Naive thymus-derived CD4-positive, alpha-beta T cell (primary cell): ENCODE data around the gene ARHGDIA. TPM values are rescaled to one million over a fixed set of nuclear protein-coding genes. Genes with fewer than 3 reads are reported as not detected.

ENCODE experiments used
- ATAC-seq: fragments of 150-1000 bp; cut with Tn5 transposase; 2 replicates; pipeline ENCODE4 v1.10.0; 2021; ENCODE audit warnings: mild to moderate bottlenecking, moderate library complexity
- CTCF ChIA-PET: fragments of 350-600 bp; sonication (Branson Sonifier 250); formaldehyde crosslinking; loops from one replicate; lab custom pipeline; 2021; ENCODE audit warnings: antibody characterized with exemption; lab: Charles Lee
- POLR2A ChIA-PET: fragments of 350-600 bp; sonication (Branson Sonifier 250); formaldehyde crosslinking; loops from one replicate; lab custom pipeline; 2021; ENCODE audit warnings: antibody characterized with exemption, inconsistent platforms; lab: Charles Lee
- DNase-seq, 9 donors: peaks; one replicate each; pipeline versions ENCODE4 v3.0.0 to v3.0.0-alpha.2; 2020 to 2022; ENCODE audit warnings: mixed read lengths in 1 of 9
- H3K27ac ChIP-seq: one replicate; pipeline ENCODE4 v1.7.0; 2013; ENCODE audit warnings: mild to moderate bottlenecking, low read depth, low read length, moderate library complexity
- H3K27me3 ChIP-seq, 2 donors: one replicate each; pipeline ENCODE4 v1.7.0; 2013; ENCODE audit warnings: low read length in 2 of 2, mild to moderate bottlenecking in 2 of 2, moderate library complexity in 2 of 2; ENCODE audit not compliant: control insufficient read depth in 2 of 2, insufficient read depth in 2 of 2
- H3K36me3 ChIP-seq, 3 experiments: 1 replicate in 2 of 3; 2 replicates in 1 of 3; pipeline ENCODE4 v1.7.0; 2013; ENCODE audit warnings: low read length in 3 of 3, mild to moderate bottlenecking in 3 of 3, moderate library complexity in 1 of 3; ENCODE audit not compliant: insufficient read depth in 3 of 3, control insufficient read depth in 2 of 3
- H3K4me1 ChIP-seq, 2 donors: one replicate each; pipeline ENCODE4 v1.7.0; 2013; ENCODE audit warnings: low read length in 2 of 2, mild to moderate bottlenecking in 2 of 2, moderate library complexity in 1 of 2; ENCODE audit not compliant: control insufficient read depth in 2 of 2, insufficient read depth in 2 of 2
- H3K4me3 ChIP-seq: 2 replicates; pipeline ENCODE4 v1.7.0; 2013; ENCODE audit warnings: mild to moderate bottlenecking, low read length
- H3K9me3 ChIP-seq, 3 experiments: 1 replicate in 2 of 3; 2 replicates in 1 of 3; pipeline ENCODE4 v1.7.0; 2013; ENCODE audit warnings: low read length in 3 of 3; ENCODE audit not compliant: control insufficient read depth in 2 of 3
- H3K27ac Mint-ChIP-seq, 9 donors: one replicate each; pipeline ENCODE4 v1.8.0; 2020 to 2022; ENCODE audit warnings: mixed read lengths in 9 of 9, mild to moderate bottlenecking in 8 of 9, moderate library complexity in 5 of 9, inconsistent platforms in 2 of 9
- H3K27me3 Mint-ChIP-seq, 5 donors: one replicate each; pipeline ENCODE4 v1.8.0; 2021 to 2022; ENCODE audit warnings: mixed read lengths in 5 of 5, mild to moderate bottlenecking in 1 of 5
- H3K36me3 Mint-ChIP-seq, 5 donors: one replicate each; pipeline ENCODE4 v1.8.0; 2020 to 2022; ENCODE audit warnings: mixed read lengths in 5 of 5, mild to moderate bottlenecking in 3 of 5, inconsistent platforms in 1 of 5
- H3K4me1 Mint-ChIP-seq, 7 donors: one replicate each; pipeline ENCODE4 v1.8.0; 2020 to 2022; ENCODE audit warnings: mixed read lengths in 7 of 7, mild to moderate bottlenecking in 3 of 7, inconsistent platforms in 1 of 7
- H3K4me3 Mint-ChIP-seq, 10 donors: one replicate each; pipeline ENCODE4 v1.8.0; 2020 to 2022; ENCODE audit warnings: mild to moderate bottlenecking in 10 of 10, mixed read lengths in 10 of 10, moderate library complexity in 6 of 10, inconsistent platforms in 2 of 10
- H3K9me3 Mint-ChIP-seq, 11 donors: one replicate each; pipeline ENCODE4 v1.8.0; 2020 to 2022; ENCODE audit warnings: mixed read lengths in 11 of 11, mild to moderate bottlenecking in 4 of 11, inconsistent platforms in 1 of 11, moderate library complexity in 1 of 11
- intact Hi-C, 2 donors: fragments of 100-400 bp; cut with micrococcal nuclease; formaldehyde crosslinking; loops; one replicate each; pipeline ENCODE4 v1.15.1; 2023
- polyA plus RNA-seq, 2 donors: library from polyadenylated mRNA; unstranded; fragments of 300-500 nt; fragmentation: Illumina TruSeq; gene quantifications; one replicate each; pipeline ENCODE4 v1.2.3, GENCODE V29; 2021
- total RNA-seq, 6 experiments: library from RNA in 5 of 6; stranded (reverse) in 5 of 6; gene quantifications; 1 replicate in 5 of 6; 2 replicates in 1 of 6; pipeline ENCODE4 v1.2.3 and lab custom pipeline; 2021 to 2026

Gene ARHGDIA
- total and polyA plus RNA-seq, 7 experiments from 2014 or later, result 66.5 to 671 (median 339) TPM

GRCh38 chr17:81907219-81908145 is 36.3 kb upstream of the ARHGDIA start:
- POLR2A ChIA-PET, result no interaction called here
- no peak for ATAC-seq

DNA sequence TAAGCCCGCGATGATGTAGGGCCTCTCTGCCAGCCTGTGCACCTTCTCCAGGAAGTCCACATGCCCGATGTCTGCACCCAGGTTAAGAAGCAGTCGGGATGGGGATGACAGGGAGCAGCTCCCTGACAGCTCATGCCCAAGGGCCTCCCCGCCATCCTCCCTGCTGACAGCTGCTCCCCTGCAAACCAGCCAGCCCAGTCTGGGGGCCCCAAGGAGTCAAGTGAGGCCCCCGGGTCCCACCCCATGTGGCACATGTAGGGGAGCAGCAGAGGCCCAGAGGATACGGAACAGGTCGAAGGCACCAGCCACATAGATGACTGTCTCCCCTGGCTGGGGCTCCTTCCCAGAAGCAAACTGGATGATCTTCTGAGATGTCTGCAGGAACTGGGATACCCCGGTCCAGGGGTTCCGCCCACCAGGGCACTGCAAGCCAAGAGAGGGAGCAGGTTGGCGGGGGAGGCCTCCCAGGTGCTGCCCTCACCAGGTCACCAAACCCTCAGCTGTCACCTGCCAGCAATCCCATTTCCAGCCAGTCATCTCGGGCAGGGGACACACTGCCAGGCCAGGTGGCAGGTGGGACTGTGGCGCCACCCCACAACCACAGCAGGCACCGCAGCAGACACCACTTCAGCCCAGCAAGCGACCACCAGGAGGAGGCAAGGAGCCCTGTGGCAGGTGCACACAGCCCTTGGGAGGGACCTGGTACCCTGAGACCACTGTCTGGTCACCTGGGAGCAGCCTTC is 35.5 kb upstream of the ARHGDIA start:
- peaks cover 0 to 12% (median 0%) of the 10 kb centered on the region in 7 donors for H3K4me1 Mint-ChIP-seq
- H3K36me3 Mint-ChIP-seq, result no peaks in the 10 kb centered on the region
- H3K4me1 ChIP-seq, result peaks cover 7 to 8% of the 10 kb centered on the region in 2 donors
- H3K9me3 Mint-ChIP-seq, result no peaks in the 10 kb centered on the region
- H3K27me3 ChIP-seq, result peaks cover 0 to under 1% of the 10 kb centered on the region in 2 donors
- no peak overlapping the region for H3K4me3 ChIP-seq
- no peak overlapping the region for H3K4me3 Mint-ChIP-seq
- no peak overlapping the region for H3K27ac ChIP-seq
- no peak for ATAC-seq
- CTCF ChIA-PET, result no interaction called here
- DNase-seq, result no peak
- no peaks in the 10 kb centered on the region for H3K9me3 ChIP-seq
- H3K27ac Mint-ChIP-seq, result no peak overlapping the region
- intact Hi-C loops, result no loop called here
- no peaks in the 10 kb centered on the region for H3K27me3 Mint-ChIP-seq
- POLR2A ChIA-PET, result interaction anchor here (1.0 to 1.6 kb wide), 2 partner anchors 13 to 20 kb away, joined by 3 read pairs; no protein-coding TSS in a partner anchor
- H3K36me3 ChIP-seq, result peaks cover 0 to 47% (median 0%) of the 10 kb centered on the region in 3 experiments

More at GRCh38 chr17:81907219-81908145, 36.3 kb upstream of the ARHGDIA start:
- Mint-ChIP-seq H3K4me1 (peaks cover 0 to 19% (median 0%) of the 10 kb centered on the region in 7 donors), H3K27ac (no peak overlapping the region), H3K4me3 (no peak overlapping the region), H3K36me3 (no peaks in the 10 kb centered on the region), H3K27me3 (no peaks in the 10 kb centered on the region), H3K9me3 (no peaks in the 10 kb centered on the region)
- H3K4me3 ChIP-seq, result no peak overlapping the region
- DNase-seq, result no peak
- peaks cover 7 to 8% of the 10 kb centered on the region in 2 donors for H3K4me1 ChIP-seq
- CTCF ChIA-PET, result no interaction called here
- H3K27me3 ChIP-seq, result no peaks in the 10 kb centered on the region
- H3K9me3 ChIP-seq, result no peaks in the 10 kb centered on the region
- H3K36me3 ChIP-seq, result peaks cover 0 to 54% (median 0%) of the 10 kb centered on the region in 3 experiments
- intact Hi-C loops, result no loop called here
- no peak overlapping the region for H3K27ac ChIP-seq

DNA sequence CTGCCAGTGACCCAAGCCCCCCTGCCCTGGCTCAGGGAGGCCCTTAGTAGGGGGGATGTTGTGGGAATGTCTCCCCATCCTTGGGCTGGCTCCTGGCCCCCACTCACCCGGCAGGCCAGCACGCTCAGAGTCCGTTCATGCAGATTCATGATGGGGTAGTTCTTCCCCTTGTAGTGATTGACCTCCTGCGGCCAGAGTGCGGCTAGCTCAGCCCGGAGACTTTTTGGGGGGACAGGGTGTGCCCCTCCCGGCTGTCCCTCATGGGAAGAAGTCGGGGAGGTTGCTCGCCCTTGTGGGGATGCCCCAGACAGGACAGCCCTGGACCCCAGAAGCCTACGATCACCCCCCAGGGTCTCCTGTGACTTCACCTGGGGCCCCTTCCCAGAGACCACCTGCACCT is 34.9 kb upstream of the ARHGDIA start:
- no peaks in the 10 kb centered on the region for H3K9me3 Mint-ChIP-seq
- no peak for ATAC-seq
- no peak overlapping the region for H3K27ac Mint-ChIP-seq
- H3K27me3 ChIP-seq, result peaks cover 0 to 4% of the 10 kb centered on the region in 2 donors
- H3K36me3 Mint-ChIP-seq, result peaks cover 0 to 4% (median 3%) of the 10 kb centered on the region in 5 donors
- peaks cover 0 to 17% (median 4%) of the 10 kb centered on the region in 7 donors for H3K4me1 Mint-ChIP-seq
- H3K4me3 ChIP-seq, result no peak overlapping the region
- CTCF ChIA-PET, result no interaction called here
- POLR2A ChIA-PET, result interaction anchor here (1.0 to 1.6 kb wide), 2 partner anchors 13 to 20 kb away, joined by 3 read pairs; no protein-coding TSS in a partner anchor
- H3K9me3 ChIP-seq, result no peaks in the 10 kb centered on the region
- peaks cover 7 to 8% of the 10 kb centered on the region in 2 donors for H3K4me1 ChIP-seq
- peaks cover 4 to 5% (median 5%) of the 10 kb centered on the region in 5 donors for H3K27me3 Mint-ChIP-seq
- peaks cover 0 to 47% (median 0%) of the 10 kb centered on the region in 3 experiments for H3K36me3 ChIP-seq
- intact Hi-C loops, result no loop called here
- H3K4me3 Mint-ChIP-seq, result no peak overlapping the region
- H3K27ac ChIP-seq, result no peak overlapping the region
- no peak for DNase-seq

DNA sequence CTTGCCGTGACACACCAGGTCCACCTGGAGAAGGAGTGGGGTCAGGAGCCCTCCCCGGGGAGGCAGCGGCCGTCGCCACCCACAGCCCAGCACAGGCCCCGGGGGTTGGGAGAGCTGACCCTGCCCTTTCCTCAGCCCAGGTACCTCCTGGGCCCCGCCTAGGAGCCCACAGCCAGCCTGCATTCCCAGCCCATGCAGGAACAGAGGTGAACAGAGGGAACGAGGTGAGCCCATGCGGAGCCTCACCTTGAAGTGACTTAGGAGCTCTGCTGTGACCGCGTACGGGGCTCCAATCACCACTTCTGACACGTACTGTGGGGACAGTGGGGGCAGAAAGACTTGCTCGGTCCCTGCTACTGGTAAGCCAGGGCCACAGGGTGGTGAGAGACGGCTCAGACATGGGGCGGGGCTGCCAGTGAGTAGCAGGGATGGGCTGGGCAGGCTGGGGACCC is 34.3 kb upstream of the ARHGDIA start:
- peaks cover 0 to 7% (median 6%) of the 10 kb centered on the region in 5 donors for H3K36me3 Mint-ChIP-seq
- Histone ChIP-seq H3K36me3 (peaks cover 0 to 49% (median 0%) of the 10 kb centered on the region in 3 experiments), H3K9me3 (no peaks in the 10 kb centered on the region), H3K4me3 (no peak overlapping the region), H3K4me1 (peaks cover 4 to 6% of the 10 kb centered on the region in 2 donors), H3K27ac (no peak overlapping the region), H3K27me3 (peaks cover 0 to 4% of the 10 kb centered on the region in 2 donors)
- CTCF ChIA-PET, result no interaction called here
- no peak overlapping the region for H3K27ac Mint-ChIP-seq
- POLR2A ChIA-PET, result interaction anchor here (1.0 to 1.6 kb wide), 2 partner anchors 14 to 21 kb away, joined by 3 read pairs; no protein-coding TSS in a partner anchor
- no peaks in the 10 kb centered on the region for H3K9me3 Mint-ChIP-seq
- peaks cover 8 to 10% (median 8%) of the 10 kb centered on the region in 5 donors for H3K27me3 Mint-ChIP-seq
- ATAC-seq (no peak), DNase-seq (no peak)
- H3K4me1 Mint-ChIP-seq, result peaks cover 0 to 20% (median 8%) of the 10 kb centered on the region in 7 donors
- no peak overlapping the region for H3K4me3 Mint-ChIP-seq
- intact Hi-C loops, result no loop called here

- H3K27me3 Mint-ChIP-seq, result peaks cover 8 to 17% (median 8%) of the 10 kb centered on the region in 5 donors
- POLR2A ChIA-PET, result interaction anchor here (1.6 kb wide), 1 partner anchor 15 kb away, joined by 3 read pairs; no protein-coding TSS in a partner anchor
- H3K4me3 ChIP-seq, result no peak overlapping the region
- peaks cover 0 to 55% (median 0%) of the 10 kb centered on the region in 3 experiments for H3K36me3 ChIP-seq
- H3K27ac ChIP-seq, result no peak overlapping the region
- no peak for ATAC-seq
- H3K9me3 ChIP-seq, result no peaks in the 10 kb centered on the region
- H3K4me1 ChIP-seq, result no peaks in the 10 kb centered on the region
- no peak for DNase-seq
- CTCF ChIA-PET, result no interaction called here
- no peak overlapping the region for H3K27ac Mint-ChIP-seq
- H3K36me3 Mint-ChIP-seq, result peaks cover 5 to 13% (median 11%) of the 10 kb centered on the region in 5 donors
- H3K4me1 Mint-ChIP-seq, result peaks cover 0 to 14% (median 8%) of the 10 kb centered on the region in 7 donors
- intact Hi-C loops, result no loop called here
- H3K27me3 ChIP-seq, result peaks cover 0 to 4% of the 10 kb centered on the region in 2 donors
- H3K9me3 Mint-ChIP-seq, result no peaks in the 10 kb centered on the region
- H3K4me3 Mint-ChIP-seq, result no peak overlapping the region
Observed at GRCh38 chr17:81904600-81905423, 33.7 kb upstream of the ARHGDIA start.
